Fibroblast of pulmonary artery (primary cell): ENCODE measurements around the gene EXOC6B.
"Not testable (repeated sequence)": the region's sequence is repeated elsewhere in the genome, so short reads cannot be mapped to it uniquely, and the experiment has no call there.

Experiments used
- DNase-seq: peaks from one replicate; pipeline ENCODE4 v3.0.0-alpha.2; 2010; ENCODE audit warnings: low read depth
- H3K4me3 ChIP-seq: replicated peaks from 2 replicates; pipeline ENCODE4 v1.5.1; 2011; ENCODE audit warnings: low read depth, mild to moderate bottlenecking, control low read depth, low read length, moderate library complexity
- CTCF ChIP-seq: IDR thresholded peaks from 2 replicates; pipeline ENCODE4 v1.5.1; 2011; ENCODE audit warnings: mild to moderate bottlenecking, control low read depth, low read length, inconsistent platforms; ENCODE audit errors: missing control alignments

EXOC6B gene

GRCh38 chr2:72423756-72424155, 402.1 kb downstream of the EXOC6B start:
- no peak overlapping the region for H3K4me3 ChIP-seq
- no peak for TF ChIP-seq CTCF
- DNase-seq, result no peak

GRCh38 chr2:72421771-72422379, 404.0 kb downstream of the EXOC6B start:
- not testable (repeated sequence) for H3K4me3 ChIP-seq, DNase-seq

GRCh38 chr2:72415781-72416475, 409.9 kb downstream of the EXOC6B start:
- DNase-seq, result no peak
- no peak for TF ChIP-seq CTCF
- no peak overlapping the region for H3K4me3 ChIP-seq

- H3K4me3 ChIP-seq, result no peak overlapping the region
- no peak for DNase-seq
- no peak for TF ChIP-seq CTCF
Measured at GRCh38 chr2:72415241-72415661, 410.6 kb downstream of the EXOC6B start.

GRCh38 chr2:72414137-72414760, 411.6 kb downstream of the EXOC6B start:
- no peak overlapping the region for H3K4me3 ChIP-seq
- DNase-seq, result peak; percentile 13
- no peak for TF ChIP-seq CTCF

- no peak for DNase-seq
- no peak overlapping the region for H3K4me3 ChIP-seq
- TF ChIP-seq CTCF, result no peak
Measured at GRCh38 chr2:72413716-72414115, 412.1 kb downstream of the EXOC6B start.

- no peak for TF ChIP-seq CTCF
- no peak overlapping the region for H3K4me3 ChIP-seq
- no peak for DNase-seq
Measured at GRCh38 chr2:72412214-72412613, 413.6 kb downstream of the EXOC6B start.
